Posterior cingulate gyrus (tissue), 11 donors: ENCODE data around the gene TUSC2.
A peak's percentile ranks its signal among the peaks of the same experiment; 100 is the strongest.
"Not testable (repeated sequence)": the region's sequence is repeated elsewhere in the genome, so short reads cannot be mapped to it uniquely, and the experiment has no call there.

Experiments used
- DNase-seq, 10 donors: peaks; one replicate each; pipeline versions ENCODE4 v3.0.0 to v3.0.0-alpha.2; 2020 to 2021; ENCODE audit warnings: mixed read lengths in 3 of 10
- intact Hi-C: fragments of 100-400 bp; cut with DNase I; formaldehyde crosslinking; loops from one replicate; pipeline ENCODE4 v1.15.1; 2023

TUSC2 gene

DNA sequence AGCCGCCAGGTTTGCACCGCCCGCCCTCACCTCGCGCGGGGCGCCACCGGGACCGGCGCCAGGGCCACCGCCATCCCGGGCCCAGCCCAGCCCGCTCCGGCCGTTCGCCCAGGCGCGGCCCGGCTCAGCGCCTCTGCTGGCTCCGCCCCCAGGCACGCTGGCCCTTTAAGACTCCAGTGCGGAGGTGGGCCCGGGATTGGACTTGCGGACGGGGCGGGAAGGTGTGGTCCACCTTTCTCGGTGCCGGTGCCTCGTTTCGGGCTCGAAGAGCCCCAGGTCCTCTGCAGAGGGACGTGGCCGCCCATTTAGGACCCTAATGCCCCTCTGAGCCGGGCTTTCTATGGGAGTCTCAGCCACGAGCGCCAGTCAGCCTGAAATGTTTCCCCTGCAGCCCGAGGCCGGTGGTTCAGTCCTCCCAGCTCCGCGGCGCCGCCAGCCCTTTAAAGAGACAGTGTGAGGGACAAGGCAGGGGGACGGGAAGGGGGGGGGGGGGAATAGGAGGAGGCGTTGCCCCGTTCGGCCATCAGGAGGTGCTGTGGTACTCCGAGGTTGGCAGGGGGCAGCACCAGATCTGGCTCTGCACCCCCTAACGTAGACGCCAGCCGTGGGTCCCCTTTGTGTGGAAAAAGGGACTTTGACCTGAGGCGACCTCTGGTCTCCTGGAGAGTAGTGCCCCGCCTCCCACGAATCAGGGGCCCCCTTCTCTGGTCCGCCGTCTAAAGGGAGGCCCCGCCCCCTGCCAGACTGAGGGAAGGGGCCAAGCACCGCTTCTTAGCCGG is 6.5 kb downstream of the TUSC2 start:
- peak; percentile 84 to 99 (median 90) for DNase-seq
- intact Hi-C loops: loop anchor here (2.0 to 10.0 kb wide), 3 partner anchors 21 to 95 kb away; partner anchors contain the start of gene LSMEM2

- intact Hi-C loops: loop anchor here (2.0 to 10.0 kb wide), 3 partner anchors 20 to 94 kb away; partner anchors contain the start of gene LSMEM2
- peak; percentile 70 to 97 (median 78) for DNase-seq
Observed at GRCh38 chr3:50320853-50321335, 7.1 kb downstream of the TUSC2 start.

GRCh38 chr3:50319894-50320625 is 8.0 kb downstream of the TUSC2 start:
- intact Hi-C loops: loop anchor here (2.0 to 10.0 kb wide), 3 partner anchors 19 to 93 kb away; partner anchors contain the start of gene LSMEM2
- no peak for DNase-seq

DNA sequence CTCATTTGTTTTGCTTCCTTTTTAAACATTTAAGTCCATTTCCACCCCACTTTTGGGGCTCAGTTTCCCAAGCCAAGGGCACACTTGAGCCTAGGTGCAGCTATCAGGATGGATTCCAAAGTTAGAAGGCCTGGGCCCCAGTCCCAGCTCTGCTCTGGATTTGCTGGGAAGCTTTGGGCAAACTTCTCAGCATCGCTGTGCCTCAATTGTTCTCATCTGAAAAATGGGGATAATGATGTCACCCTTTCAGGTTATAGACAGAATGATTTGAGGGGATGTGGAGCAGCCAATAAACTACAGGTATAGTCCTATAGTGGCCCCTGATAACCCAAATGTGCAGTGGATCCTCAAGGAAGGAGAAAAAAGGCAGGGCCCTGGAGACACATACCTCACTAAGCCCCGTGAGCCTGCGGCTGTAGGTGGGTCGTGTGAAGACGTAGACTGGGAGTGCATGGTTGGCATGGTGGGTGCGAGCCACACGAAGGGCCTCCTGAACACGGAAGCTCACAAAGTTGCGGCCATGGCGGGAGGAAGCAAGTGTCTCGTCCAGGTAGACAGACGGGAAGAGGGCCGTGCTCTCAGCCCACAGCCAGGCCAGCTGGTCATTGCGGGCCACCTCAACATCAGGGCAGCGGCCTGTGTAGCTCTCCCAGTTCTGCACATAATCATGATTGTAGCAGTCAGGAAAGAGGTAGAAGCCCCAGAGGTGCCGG is 8.7 kb downstream of the TUSC2 start:
- no peak for DNase-seq
- intact Hi-C loops: no loop called here

DNA sequence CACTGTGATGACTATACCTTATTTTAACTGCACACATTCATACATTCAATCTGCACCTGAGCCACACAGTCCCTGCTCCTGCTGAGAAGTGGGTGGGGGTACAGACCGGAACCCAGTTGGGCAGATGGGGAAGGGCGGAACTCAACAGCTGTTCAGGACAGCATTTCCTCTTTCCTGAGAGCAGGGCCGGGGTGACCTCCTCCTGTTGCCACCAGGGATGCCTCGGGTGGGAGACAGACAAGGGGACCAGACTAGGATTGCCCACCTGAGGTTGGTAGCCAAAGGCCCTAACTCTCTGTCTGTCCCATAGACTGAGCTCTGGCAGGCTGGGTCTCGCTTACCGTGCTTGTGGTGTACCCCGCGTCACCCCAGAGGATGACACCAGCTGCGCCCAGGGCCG is 9.4 kb downstream of the TUSC2 start:
- DNase-seq: peak in 1 of 10 donors; percentile 67
- intact Hi-C loops: no loop called here

DNA sequence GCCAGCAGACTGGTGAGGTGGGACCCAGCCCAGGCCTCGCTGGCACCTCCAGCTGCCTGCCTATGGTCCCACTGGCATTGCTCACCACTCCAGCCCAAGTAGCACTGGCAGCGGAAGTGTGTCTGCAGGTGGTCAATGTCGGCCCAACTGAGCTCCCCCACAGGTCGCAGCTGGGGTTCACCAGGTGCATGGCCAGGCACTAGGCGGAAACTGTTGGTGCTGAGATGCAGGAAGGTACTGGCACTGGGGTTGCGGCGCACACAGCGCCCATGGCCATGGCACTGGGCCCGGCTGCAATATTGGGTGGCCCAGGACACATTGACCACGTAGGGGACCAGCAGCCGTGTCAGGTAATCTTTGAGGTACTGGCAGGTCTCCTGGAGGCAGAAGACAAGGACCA is 9.9 kb downstream of the TUSC2 start:
- DNase-seq: peak in 1 of 10 donors; percentile 74
- intact Hi-C loops: no loop called here

- peak in 1 of 10 donors; percentile 79 for DNase-seq
- intact Hi-C loops: no loop called here
Observed at GRCh38 chr3:50317300-50317699, 10.7 kb downstream of the TUSC2 start.

GRCh38 chr3:50316657-50317242 is 11.3 kb downstream of the TUSC2 start:
- intact Hi-C loops: no loop called here
- DNase-seq: peak in 1 of 10 donors; percentile 77

- intact Hi-C loops: no loop called here
- DNase-seq: no peak
Observed at GRCh38 chr3:50314816-50315215, 13.2 kb downstream of the TUSC2 start.

GRCh38 chr3:50314342-50314741 is 13.7 kb downstream of the TUSC2 start:
- DNase-seq: no peak
- intact Hi-C loops: no loop called here

GRCh38 chr3:50312041-50312440 is 16.0 kb downstream of the TUSC2 start:
- intact Hi-C loops, DNase-seq: not testable (repeated sequence)

DNA sequence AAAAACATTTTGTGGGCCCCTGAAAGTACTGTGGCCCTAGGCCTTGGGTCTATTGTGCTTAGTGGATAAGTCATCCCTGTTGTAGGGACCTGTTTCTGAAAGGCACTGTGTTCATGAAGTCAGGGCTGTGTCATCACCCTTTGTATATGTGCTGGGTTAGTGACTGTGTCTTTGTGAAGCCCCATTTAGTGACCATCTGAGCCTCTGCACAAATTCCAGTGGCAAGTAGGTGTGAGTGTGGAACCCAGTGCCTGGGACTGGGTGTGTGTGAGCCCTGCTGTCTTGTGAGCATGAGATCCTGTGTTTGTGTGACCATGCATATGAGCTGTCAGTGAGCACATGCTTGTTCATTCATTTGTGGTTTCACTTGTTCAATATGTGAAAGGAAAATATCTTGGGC is 23.4 kb downstream of the TUSC2 start:
- no peak for DNase-seq

GRCh38 chr3:50303013-50303815 is 24.8 kb downstream of the TUSC2 start, which contains the start of gene HYAL1:
Gene HYAL1 (minus strand): TSS chr3:50303574. CDS start chr3:50302956, 618 bp downstream.
- no peak for DNase-seq
- intact Hi-C loops: no loop called here

More for the DNA sequence above, 23.4 kb downstream of the TUSC2 start:
- intact Hi-C loops: no loop called here

DNA sequence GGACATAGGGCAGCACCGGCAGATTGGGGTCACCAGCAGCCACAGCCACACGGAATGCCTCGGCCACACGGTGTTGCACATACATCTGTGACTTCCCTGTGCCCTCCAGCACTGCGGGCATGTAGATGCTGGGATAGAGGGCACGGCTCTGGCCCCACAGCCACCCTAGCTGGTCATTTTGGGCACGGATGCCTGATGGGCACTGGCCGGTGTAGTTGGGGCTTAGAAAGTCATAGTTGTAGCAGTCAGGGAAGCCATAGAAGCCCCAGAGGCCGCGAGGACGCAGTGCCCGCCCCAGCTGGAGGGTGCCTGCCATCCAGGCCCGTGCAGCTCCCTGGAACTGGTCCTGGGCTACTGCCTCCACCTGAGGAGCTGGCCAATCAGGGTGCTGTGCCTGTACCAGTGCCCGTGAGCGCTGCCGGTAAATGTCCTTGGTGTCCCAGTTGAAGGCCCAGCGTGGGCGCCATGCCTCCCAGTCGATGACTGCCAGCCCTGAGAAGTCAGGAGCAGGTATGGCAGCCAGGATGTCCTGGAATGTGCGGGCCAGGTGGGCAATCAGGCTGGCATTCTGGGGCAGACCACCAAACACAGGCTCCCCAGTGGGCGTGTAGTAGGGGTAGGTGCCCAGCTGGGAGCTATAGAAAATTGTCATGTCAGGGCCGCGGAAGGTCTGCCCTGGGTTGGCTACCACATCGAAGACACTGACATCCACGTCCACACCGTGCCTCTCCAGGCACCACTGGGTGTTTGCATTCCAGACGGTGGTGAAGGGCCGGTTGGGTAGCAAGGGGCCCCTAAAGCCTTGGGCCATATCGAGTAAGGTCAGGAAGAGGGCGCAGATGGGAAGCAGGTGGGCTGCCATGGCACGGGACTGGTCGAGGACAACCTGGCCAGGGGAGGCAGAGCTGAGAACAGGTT is 25.7 kb downstream of the TUSC2 start:
- intact Hi-C loops: no loop called here
- no peak for DNase-seq

DNA sequence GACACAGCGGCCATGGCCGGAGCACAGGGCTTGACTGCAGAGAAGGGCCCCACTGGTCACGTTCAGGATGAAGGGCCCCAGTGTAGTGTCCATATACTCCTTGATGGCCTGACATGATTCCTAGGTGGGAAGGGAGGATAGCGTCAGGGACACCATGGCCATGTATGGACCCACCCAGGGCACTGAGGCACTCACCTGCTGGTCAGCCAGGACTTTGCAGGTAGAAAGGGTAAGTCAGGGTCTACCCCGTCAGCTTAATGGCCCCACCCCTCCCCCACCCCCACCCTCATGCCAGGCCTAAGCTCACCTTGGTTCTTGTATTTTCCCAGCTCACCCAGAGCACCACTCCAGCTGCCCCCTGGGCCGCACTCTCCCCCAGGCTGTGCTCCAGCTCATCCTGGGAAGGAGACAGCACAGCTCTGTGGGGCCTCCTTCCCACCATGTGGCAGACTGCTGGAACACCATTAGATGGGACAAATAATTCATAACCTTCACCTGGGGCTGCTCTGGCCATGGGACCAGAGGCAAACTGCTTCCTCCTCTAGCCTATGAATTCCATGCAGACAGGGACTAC is 27.3 kb downstream of the TUSC2 start:
- no peak for DNase-seq
- intact Hi-C loops: loop anchor here (2.0 kb wide), 1 partner anchor 20 kb away; no protein-coding TSS in a partner anchor

DNA sequence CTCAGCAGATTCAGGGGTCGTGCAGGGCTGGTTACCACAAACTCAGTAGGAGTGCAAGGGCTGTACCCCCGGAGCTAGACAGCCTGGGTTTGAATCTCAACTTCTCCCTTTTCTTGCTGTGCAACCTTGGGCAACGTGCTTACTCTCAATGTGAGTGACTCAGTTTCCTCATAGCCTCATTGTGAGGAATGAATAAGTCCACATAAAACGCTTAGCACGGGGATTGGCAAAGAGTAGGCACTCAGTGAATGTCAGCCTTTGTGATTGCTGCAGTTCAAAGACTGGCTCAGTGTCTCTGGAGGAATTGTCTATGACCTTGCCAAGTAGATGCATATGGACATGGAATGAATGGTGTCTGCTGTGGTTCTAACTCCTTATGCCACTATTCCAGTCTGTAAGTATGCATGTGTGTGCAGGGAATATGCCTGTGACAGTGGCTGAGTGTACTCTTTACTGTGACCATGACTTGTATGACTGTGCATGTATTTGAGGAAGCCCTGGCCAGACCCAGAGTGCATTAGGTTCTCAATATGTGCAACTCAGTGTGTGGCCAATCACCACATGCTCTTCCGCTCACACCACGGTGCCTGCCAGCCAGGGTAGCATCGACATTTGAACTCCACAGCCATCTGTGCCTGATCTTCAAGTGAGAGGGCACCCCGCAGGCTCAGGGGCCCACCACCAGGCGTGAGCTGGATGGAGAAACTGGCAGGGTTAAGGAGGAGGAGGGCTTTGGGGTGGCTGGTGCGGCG is 27.9 kb downstream of the TUSC2 start:
- peak in 4 of 10 donors; percentile 26 to 88 (median 46) for DNase-seq
- intact Hi-C loops: loop anchor here (2.0 kb wide), 1 partner anchor 21 kb away; no protein-coding TSS in a partner anchor

GRCh38 chr3:50299638-50299928 is 28.4 kb downstream of the TUSC2 start:
- intact Hi-C loops: no loop called here
- DNase-seq: no peak
